ENCODE measurements around the gene ASTN2.

GRCh38 chr9:117091529-117091928 is 323.3 kb downstream of the ASTN2 start:
- TF ChIP-seq ZNF331 (CRISPR knock-in tag; IDR thresholded peaks at IDR 0.05; ENCODE audit: low read depth): no peak
- TF ChIP-seq, protein P1, sequence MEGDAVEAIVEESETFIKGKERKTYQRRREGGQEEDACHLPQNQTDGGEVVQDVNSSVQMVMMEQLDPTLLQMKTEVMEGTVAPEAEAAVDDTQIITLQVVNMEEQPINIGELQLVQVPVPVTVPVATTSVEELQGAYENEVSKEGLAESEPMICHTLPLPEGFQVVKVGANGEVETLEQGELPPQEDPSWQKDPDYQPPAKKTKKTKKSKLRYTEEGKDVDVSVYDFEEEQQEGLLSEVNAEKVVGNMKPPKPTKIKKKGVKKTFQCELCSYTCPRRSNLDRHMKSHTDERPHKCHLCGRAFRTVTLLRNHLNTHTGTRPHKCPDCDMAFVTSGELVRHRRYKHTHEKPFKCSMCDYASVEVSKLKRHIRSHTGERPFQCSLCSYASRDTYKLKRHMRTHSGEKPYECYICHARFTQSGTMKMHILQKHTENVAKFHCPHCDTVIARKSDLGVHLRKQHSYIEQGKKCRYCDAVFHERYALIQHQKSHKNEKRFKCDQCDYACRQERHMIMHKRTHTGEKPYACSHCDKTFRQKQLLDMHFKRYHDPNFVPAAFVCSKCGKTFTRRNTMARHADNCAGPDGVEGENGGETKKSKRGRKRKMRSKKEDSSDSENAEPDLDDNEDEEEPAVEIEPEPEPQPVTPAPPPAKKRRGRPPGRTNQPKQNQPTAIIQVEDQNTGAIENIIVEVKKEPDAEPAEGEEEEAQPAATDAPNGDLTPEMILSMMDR (conservative IDR thresholded peaks at IDR 0.05; ENCODE audit: low read depth in 2 of 2): no peak
- TF ChIP-seq POLR2AphosphoS5 (IDR thresholded peaks at IDR 0.05; ENCODE audit: low read depth): no peak
- no peak for TF ChIP-seq EZH2 (IDR thresholded peaks at IDR 0.05; ENCODE audit: low read depth, unreplicated experiment)
- TF ChIP-seq EZH2phosphoT487 (IDR thresholded peaks at IDR 0.05; ENCODE audit: unreplicated experiment): no peak
- no peak for TF ChIP-seq CREB1 (CRISPR knock-in tag; IDR thresholded peaks at IDR 0.05; ENCODE audit: low read depth)
- TF ChIP-seq, protein P2, sequence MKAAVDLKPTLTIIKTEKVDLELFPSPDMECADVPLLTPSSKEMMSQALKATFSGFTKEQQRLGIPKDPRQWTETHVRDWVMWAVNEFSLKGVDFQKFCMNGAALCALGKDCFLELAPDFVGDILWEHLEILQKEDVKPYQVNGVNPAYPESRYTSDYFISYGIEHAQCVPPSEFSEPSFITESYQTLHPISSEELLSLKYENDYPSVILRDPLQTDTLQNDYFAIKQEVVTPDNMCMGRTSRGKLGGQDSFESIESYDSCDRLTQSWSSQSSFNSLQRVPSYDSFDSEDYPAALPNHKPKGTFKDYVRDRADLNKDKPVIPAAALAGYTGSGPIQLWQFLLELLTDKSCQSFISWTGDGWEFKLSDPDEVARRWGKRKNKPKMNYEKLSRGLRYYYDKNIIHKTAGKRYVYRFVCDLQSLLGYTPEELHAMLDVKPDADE (IDR thresholded peaks at IDR 0.05): no peak
- TF ChIP-seq REST (IDR thresholded peaks at IDR 0.05; ENCODE audit: unreplicated experiment): no peak
- TF ChIP-seq JUNB (IDR thresholded peaks at IDR 0.05; ENCODE audit: unreplicated experiment): no peak
- no peak for TF ChIP-seq NANOG (IDR thresholded peaks at IDR 0.05; ENCODE audit: borderline replicate concordance)
- TF ChIP-seq, protein P3, sequence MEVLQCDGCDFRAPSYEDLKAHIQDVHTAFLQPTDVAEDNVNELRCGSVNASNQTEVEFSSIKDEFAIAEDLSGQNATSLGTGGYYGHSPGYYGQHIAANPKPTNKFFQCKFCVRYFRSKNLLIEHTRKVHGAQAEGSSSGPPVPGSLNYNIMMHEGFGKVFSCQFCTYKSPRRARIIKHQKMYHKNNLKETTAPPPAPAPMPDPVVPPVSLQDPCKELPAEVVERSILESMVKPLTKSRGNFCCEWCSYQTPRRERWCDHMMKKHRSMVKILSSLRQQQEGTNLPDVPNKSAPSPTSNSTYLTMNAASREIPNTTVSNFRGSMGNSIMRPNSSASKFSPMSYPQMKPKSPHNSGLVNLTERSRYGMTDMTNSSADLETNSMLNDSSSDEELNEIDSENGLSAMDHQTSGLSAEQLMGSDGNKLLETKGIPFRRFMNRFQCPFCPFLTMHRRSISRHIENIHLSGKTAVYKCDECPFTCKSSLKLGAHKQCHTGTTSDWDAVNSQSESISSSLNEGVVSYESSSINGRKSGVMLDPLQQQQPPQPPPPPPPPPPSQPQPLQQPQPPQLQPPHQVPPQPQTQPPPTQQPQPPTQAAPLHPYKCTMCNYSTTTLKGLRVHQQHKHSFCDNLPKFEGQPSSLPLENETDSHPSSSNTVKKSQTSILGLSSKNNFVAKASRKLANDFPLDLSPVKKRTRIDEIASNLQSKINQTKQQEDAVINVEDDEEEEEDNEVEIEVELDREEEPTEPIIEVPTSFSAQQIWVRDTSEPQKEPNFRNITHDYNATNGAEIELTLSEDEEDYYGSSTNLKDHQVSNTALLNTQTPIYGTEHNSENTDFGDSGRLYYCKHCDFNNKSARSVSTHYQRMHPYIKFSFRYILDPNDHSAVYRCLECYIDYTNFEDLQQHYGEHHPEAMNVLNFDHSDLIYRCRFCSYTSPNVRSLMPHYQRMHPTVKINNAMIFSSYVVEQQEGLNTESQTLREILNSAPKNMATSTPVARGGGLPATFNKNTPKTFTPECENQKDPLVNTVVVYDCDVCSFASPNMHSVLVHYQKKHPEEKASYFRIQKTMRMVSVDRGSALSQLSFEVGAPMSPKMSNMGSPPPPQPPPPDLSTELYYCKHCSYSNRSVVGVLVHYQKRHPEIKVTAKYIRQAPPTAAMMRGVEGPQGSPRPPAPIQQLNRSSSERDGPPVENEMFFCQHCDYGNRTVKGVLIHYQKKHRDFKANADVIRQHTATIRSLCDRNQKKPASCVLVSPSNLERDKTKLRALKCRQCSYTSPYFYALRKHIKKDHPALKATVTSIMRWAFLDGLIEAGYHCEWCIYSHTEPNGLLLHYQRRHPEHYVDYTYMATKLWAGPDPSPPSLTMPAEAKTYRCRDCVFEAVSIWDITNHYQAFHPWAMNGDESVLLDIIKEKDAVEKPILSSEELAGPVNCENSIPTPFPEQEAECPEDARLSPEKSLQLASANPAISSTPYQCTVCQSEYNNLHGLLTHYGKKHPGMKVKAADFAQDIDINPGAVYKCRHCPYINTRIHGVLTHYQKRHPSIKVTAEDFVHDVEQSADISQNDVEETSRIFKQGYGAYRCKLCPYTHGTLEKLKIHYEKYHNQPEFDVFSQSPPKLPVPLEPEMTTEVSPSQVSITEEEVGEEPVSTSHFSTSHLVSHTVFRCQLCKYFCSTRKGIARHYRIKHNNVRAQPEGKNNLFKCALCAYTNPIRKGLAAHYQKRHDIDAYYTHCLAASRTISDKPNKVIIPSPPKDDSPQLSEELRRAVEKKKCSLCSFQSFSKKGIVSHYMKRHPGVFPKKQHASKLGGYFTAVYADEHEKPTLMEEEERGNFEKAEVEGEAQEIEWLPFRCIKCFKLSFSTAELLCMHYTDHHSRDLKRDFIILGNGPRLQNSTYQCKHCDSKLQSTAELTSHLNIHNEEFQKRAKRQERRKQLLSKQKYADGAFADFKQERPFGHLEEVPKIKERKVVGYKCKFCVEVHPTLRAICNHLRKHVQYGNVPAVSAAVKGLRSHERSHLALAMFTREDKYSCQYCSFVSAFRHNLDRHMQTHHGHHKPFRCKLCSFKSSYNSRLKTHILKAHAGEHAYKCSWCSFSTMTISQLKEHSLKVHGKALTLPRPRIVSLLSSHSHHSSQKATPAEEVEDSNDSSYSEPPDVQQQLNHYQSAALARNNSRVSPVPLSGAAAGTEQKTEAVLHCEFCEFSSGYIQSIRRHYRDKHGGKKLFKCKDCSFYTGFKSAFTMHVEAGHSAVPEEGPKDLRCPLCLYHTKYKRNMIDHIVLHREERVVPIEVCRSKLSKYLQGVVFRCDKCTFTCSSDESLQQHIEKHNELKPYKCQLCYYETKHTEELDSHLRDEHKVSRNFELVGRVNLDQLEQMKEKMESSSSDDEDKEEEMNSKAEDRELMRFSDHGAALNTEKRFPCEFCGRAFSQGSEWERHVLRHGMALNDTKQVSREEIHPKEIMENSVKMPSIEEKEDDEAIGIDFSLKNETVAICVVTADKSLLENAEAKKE (CRISPR knock-in tag; IDR thresholded peaks at IDR 0.05): peak; percentile 61; the same call in 1 of the 2 replicates
- no peak for TF ChIP-seq STAT1 (IDR thresholded peaks at IDR 0.05; ENCODE audit: unreplicated experiment)

Measured in GM23338 (cell line).